HCT116 (cell line): ENCODE measurements around the gene ACE. TPM values are rescaled to one million over a fixed set of nuclear protein-coding genes. Genes with fewer than 3 reads are reported as not detected.

Experiments used
- ATAC-seq: fragments of 200-7000 bp; cut with Tn5 transposase; 2 replicates; pipeline ENCODE4 v1.9.1; 2020; ENCODE audit warnings: mild to moderate bottlenecking, moderate library complexity
- BruUV-seq: library from RNA; stranded (reverse); fragments of 400-500 nt; replicated peaks from 2 replicates; lab custom pipeline; 2021; lab: Mats Ljungman, UMichigan
- CTCF ChIA-PET: fragments of 300-600 bp; sonication (Branson Sonifier 250); formaldehyde crosslinking; loops from one replicate; lab custom pipeline; 2021; ENCODE audit warnings: antibody characterized with exemption; lab: Charles Lee
- POLR2A ChIA-PET: fragments of 300-600, 350-600 bp; sonication (Branson Sonifier 250); formaldehyde crosslinking; loops from one replicate; lab custom pipeline; 2021; ENCODE audit warnings: antibody characterized with exemption; lab: Charles Lee
- RAD21 ChIA-PET, 2 experiments: fragments of 300-600 bp; sonication (Branson Sonifier 250); formaldehyde crosslinking; loops; one replicate each; lab custom pipeline; 2023; ENCODE audit warnings: low total read pairs in 2 of 2; ENCODE audit not compliant: uncharacterized antibody in 2 of 2, unreplicated experiment in 2 of 2, low non-redundant PET in 1 of 2; lab: Charles Lee
- DNase-seq: peaks from one replicate; pipeline ENCODE4 v3.0.0-alpha.2; 2010; ENCODE audit warnings: low read depth, low spot score
- H2AFZ ChIP-seq: fragments of 200-600 bp; shearing (Covaris generic), sonication (generic); 2 replicates; pipeline ENCODE4 v1.6.1; 2017; ENCODE audit warnings: low read depth, mixed run types, mixed read lengths, antibody characterized with exemption, low read length; ENCODE audit not compliant: poor library complexity, severe bottlenecking
- H3K27ac ChIP-seq: 2 replicates; pipeline ENCODE4 v1.5.1; 2012; ENCODE audit warnings: low read depth, low read length
- H3K27me3 ChIP-seq: fragments of 200-600 bp; sonication (generic); 2 replicates; pipeline ENCODE4 v1.6.1; 2016; ENCODE audit warnings: mixed run types, low read length, mixed read lengths; ENCODE audit not compliant: insufficient read depth
- H3K36me3 ChIP-seq, 2 experiments: fragments of 200-500 bp in 1 of 2; fragments of 200-600 bp in 1 of 2; sonication (Bioruptor generic) in 1 of 2; sonication (generic) in 1 of 2; 2 replicates each; pipeline versions ENCODE4 v1.5.1 to v1.6.1; 2014 to 2016; ENCODE audit warnings: low read length in 2 of 2, inconsistent platforms in 1 of 2, mixed read lengths in 1 of 2, mixed run types in 1 of 2; ENCODE audit not compliant: insufficient read depth in 2 of 2, control insufficient read depth in 1 of 2
- H3K4me1 ChIP-seq, 2 experiments: fragments of 200-600 bp in 1 of 2; sonication (generic) in 1 of 2; 2 replicates each; pipeline versions ENCODE4 v1.5.1 to v1.6.1; 2012 to 2017; ENCODE audit warnings: low read length in 2 of 2, inconsistent platforms in 1 of 2, mild to moderate bottlenecking in 1 of 2, mixed read lengths in 1 of 2, mixed run types in 1 of 2, moderate library complexity in 1 of 2; ENCODE audit not compliant: insufficient read depth in 2 of 2, control insufficient read depth in 1 of 2
- H3K4me2 ChIP-seq: fragments of 200-600 bp; sonication (generic); 2 replicates; pipeline ENCODE4 v1.6.1; 2017; ENCODE audit warnings: mixed run types, low read length, mixed read lengths
- H3K4me3 ChIP-seq, 2 experiments: fragments of 200-600 bp in 1 of 2; sonication (generic) in 1 of 2; replicated peaks in 1 of 2; 2 replicates each; pipeline ENCODE4 v1.5.1; 2011 to 2016; ENCODE audit warnings: low read length in 2 of 2, control low read depth in 1 of 2, low read depth in 1 of 2, mild to moderate bottlenecking in 1 of 2, mixed read lengths in 1 of 2, mixed run types in 1 of 2
- H3K79me2 ChIP-seq: fragments of 200-600 bp; sonication (generic); 2 replicates; pipeline ENCODE4 v1.6.1; 2017; ENCODE audit warnings: mild to moderate bottlenecking, mixed run types, low read length, moderate library complexity, mixed read lengths; ENCODE audit not compliant: insufficient read depth
- H3K9ac ChIP-seq: fragments of 200-600 bp; sonication (generic); 2 replicates; pipeline ENCODE4 v1.6.1; 2016; ENCODE audit warnings: low read length, mixed read lengths
- H3K9me2 ChIP-seq: fragments of 200-600 bp; sonication (generic), shearing (Covaris generic); 2 replicates; pipeline ENCODE4 v1.6.1; 2017; ENCODE audit warnings: mixed run types, mild to moderate bottlenecking, moderate library complexity; ENCODE audit not compliant: insufficient read depth
- H3K9me3 ChIP-seq, 2 experiments: fragments of 200-500 bp in 1 of 2; fragments of 200-600 bp in 1 of 2; sonication (Bioruptor generic) in 1 of 2; sonication (generic) in 1 of 2; 2 replicates each; pipeline ENCODE4 v1.6.1; 2014 to 2017; ENCODE audit warnings: low read length in 2 of 2, mixed read lengths in 2 of 2, inconsistent platforms in 1 of 2, low read depth in 1 of 2, mild to moderate bottlenecking in 1 of 2, mixed run types in 1 of 2, moderate library complexity in 1 of 2; ENCODE audit not compliant: control insufficient read depth in 1 of 2, insufficient read depth in 1 of 2
- H4K20me1 ChIP-seq: fragments of 200-600 bp; sonication (generic), shearing (Covaris generic); 2 replicates; pipeline ENCODE4 v1.6.1; 2017; ENCODE audit warnings: mixed run types, mild to moderate bottlenecking, moderate library complexity; ENCODE audit not compliant: insufficient read depth
- CBX3 ChIP-seq: IDR thresholded peaks from 2 replicates; pipeline ENCODE4 v1.6.1; 2012; ENCODE audit warnings: low read depth
- CEBPB ChIP-seq: IDR thresholded peaks from 2 replicates; pipeline ENCODE4 v1.6.1; 2012; ENCODE audit warnings: low read depth
- CTCF ChIP-seq, 3 experiments: fragments of 200-600 bp in 1 of 3; sonication (generic) in 1 of 3; IDR thresholded peaks in 2 of 3; conservative IDR thresholded peaks in 1 of 3; 2 replicates each; pipeline ENCODE4 v1.5.1; 2012 to 2017; ENCODE audit warnings: low read depth in 2 of 3, low read length in 2 of 3, antibody characterized with exemption in 1 of 3, borderline replicate concordance in 1 of 3, control low read depth in 1 of 3, mild to moderate bottlenecking in 1 of 3, mixed read lengths in 1 of 3, mixed run types in 1 of 3, moderate library complexity in 1 of 3; ENCODE audit not compliant: insufficient read depth in 1 of 3
- EGR1 ChIP-seq: IDR thresholded peaks from 2 replicates; pipeline ENCODE4 v1.6.1; 2012; ENCODE audit warnings: low read depth
- ELF1 ChIP-seq: IDR thresholded peaks from 2 replicates; pipeline ENCODE4 v1.6.1; 2012; ENCODE audit warnings: low read depth, borderline replicate concordance
- EZH2phosphoT487 ChIP-seq: fragments of 200-600 bp; IDR thresholded peaks from 2 replicates; pipeline ENCODE4 v1.6.1; 2018; ENCODE audit warnings: antibody characterized with exemption, borderline replicate concordance
- JUND ChIP-seq: IDR thresholded peaks from 2 replicates; pipeline ENCODE4 v1.6.1; 2012
- POLR2A ChIP-seq: IDR thresholded peaks from 2 replicates; pipeline ENCODE4 v1.7.0; 2011; ENCODE audit warnings: borderline replicate concordance; ENCODE audit not compliant: insufficient read depth, insufficient read length; ENCODE audit errors: extremely low read depth
- POLR2AphosphoS5 ChIP-seq: IDR thresholded peaks from 2 replicates; pipeline ENCODE4 v1.6.1; 2011; ENCODE audit warnings: mild to moderate bottlenecking, low read depth, low read length, moderate library complexity
- RAD21 ChIP-seq: IDR thresholded peaks from 2 replicates; pipeline ENCODE4 v1.6.1; 2012; ENCODE audit warnings: low read depth, mild to moderate bottlenecking
- REST ChIP-seq: IDR thresholded peaks from 2 replicates; pipeline ENCODE4 v1.6.1; 2012; ENCODE audit warnings: low read depth
- SIN3A ChIP-seq: IDR thresholded peaks from 2 replicates; pipeline ENCODE4 v1.6.1; 2012; ENCODE audit warnings: low read depth
- YY1 ChIP-seq: IDR thresholded peaks from 2 replicates; pipeline ENCODE4 v1.6.1; 2011; ENCODE audit warnings: low read length, low read depth, moderate library complexity, mild to moderate bottlenecking; ENCODE audit not compliant: insufficient replicate concordance; ENCODE audit errors: extremely low read depth
- ZBTB33 ChIP-seq: IDR thresholded peaks from 2 replicates; pipeline ENCODE4 v1.6.1; 2011; ENCODE audit warnings: mild to moderate bottlenecking, low read length, moderate library complexity; ENCODE audit not compliant: insufficient replicate concordance; ENCODE audit errors: extremely low read depth
- ZFX ChIP-seq: fragments of 450-650 bp; IDR thresholded peaks from 2 replicates; pipeline ENCODE4 v1.6.1; 2017
- intact Hi-C: fragments of 100-400 bp; cut with micrococcal nuclease; formaldehyde crosslinking; loops from 2 replicates; pipeline ENCODE4 v1.10.0; 2022
- total RNA-seq: library from RNA; stranded (reverse); gene quantifications from one replicate; pipeline ENCODE4 v1.2.1, GENCODE V29; 2021; ENCODE audit not compliant: unreplicated experiment

The ACE gene
- total RNA-seq, 1 experiment from 2014 or later: 7.7 TPM

- H3K79me2 ChIP-seq: peaks cover 22% of the 10 kb centered on the region
- POLR2A ChIA-PET: no interaction called here
- H3K27ac ChIP-seq: no peak overlapping the region
- no peak overlapping the region for H3K4me3 ChIP-seq
- no peaks in the 10 kb centered on the region for H3K9me3 ChIP-seq
- no peaks in the 10 kb centered on the region for H4K20me1 ChIP-seq
- no peak overlapping the region for H3K9ac ChIP-seq
- H3K36me3 ChIP-seq: no peaks in the 10 kb centered on the region
- intact Hi-C loops: no loop called here
- ATAC-seq (no peak), DNase-seq (no peak)
- H3K4me1 ChIP-seq: peaks cover 14 to 22% of the 10 kb centered on the region in 2 experiments
- CTCF ChIA-PET: no interaction called here
- TF ChIP-seq YY1: no peak
- TF ChIP-seq CBX3: no peak
- TF ChIP-seq RAD21: no peak
- TF ChIP-seq CTCF (IDR thresholded peaks at IDR 0.05 in 2 of 3, conservative IDR thresholded peaks at IDR 0.05 in 1 of 3; ENCODE audit: borderline replicate concordance in 1 of 3, insufficient read depth in 1 of 3, low read depth in 2 of 3, low read length in 2 of 3): no peak
- no peak for TF ChIP-seq JUND
- TF ChIP-seq ZBTB33: no peak
- TF ChIP-seq ZFX: no peak
- no peak for TF ChIP-seq REST
- no peak for TF ChIP-seq POLR2A
- no peak for TF ChIP-seq EGR1
- no peak for TF ChIP-seq SIN3A
- no peak for TF ChIP-seq POLR2AphosphoS5
- no peak for TF ChIP-seq ELF1
- TF ChIP-seq CEBPB: no peak
- TF ChIP-seq EZH2phosphoT487: no peak
- H3K9me2 ChIP-seq: no peaks in the 10 kb centered on the region
- H2AFZ ChIP-seq: no peak overlapping the region
- RAD21 ChIA-PET: no interaction called here
- no peaks in the 10 kb centered on the region for H3K27me3 ChIP-seq
- no TSS peak for BruUV-seq
- no peak overlapping the region for H3K4me2 ChIP-seq
Observed at GRCh38 chr17:63547083-63547523, 70.2 kb downstream of the ACE start.
